Camera-type eye (tissue), 1 donor: ENCODE measurements around the gene GPHA2. TPM values are rescaled to one million over a fixed set of nuclear protein-coding genes. Genes with fewer than 3 reads are reported as not detected.

ENCODE experiments used
- total RNA-seq: library from RNA; depleted of rRNA; stranded (reverse); fragments of >200 nt; gene quantifications from one replicate; pipeline ENCODE4 v1.2.3, GENCODE V29; 2014

GPHA2 gene
- not detected for total RNA-seq

GRCh38 chr11:64935359-64936081 is at the start of gene GPHA2:
GPHA2 (minus strand) TSS chr11:64935893; CDS start chr11:64935460, 433 bp downstream.

GRCh38 chr11:64971421-64972233 is 35.9 kb upstream of the GPHA2 start, which contains the start of gene MAJIN:
MAJIN (minus strand) TSS chr11:64972108; CDS start chr11:64959405, 12,703 bp downstream.

GRCh38 chr11:64923944-64924909 is 11.5 kb downstream of the GPHA2 start, which contains the start of gene PPP2R5B:
PPP2R5B (plus strand) TSS chr11:64924689; CDS start chr11:64925735, 1,046 bp downstream.

GRCh38 chr11:64916775-64917662 is 18.7 kb downstream of the GPHA2 start, which contains the start of gene ATG2A:
ATG2A (minus strand) TSS chr11:64917209; CDS start chr11:64917135, 74 bp downstream.

Other genes with a start within 250 kb of the GPHA2 start
- gene NRXN2, start 212.7 kb downstream of the GPHA2 start, total RNA-seq: 83.9 TPM
- gene RASGRP2, start 191.8 kb downstream of the GPHA2 start, total RNA-seq: 10.9 TPM
- 24.2 TPM for gene PYGM, start 175.9 kb downstream of the GPHA2 start, total RNA-seq
- gene SF1, start 157.4 kb downstream of the GPHA2 start, total RNA-seq: 215 TPM
- gene MAP4K2, start 132.7 kb downstream of the GPHA2 start, total RNA-seq: 15.7 TPM
- gene MEN1, start 125.3 kb downstream of the GPHA2 start, total RNA-seq: 24.4 TPM
- gene CDC42BPG, start 91.2 kb downstream of the GPHA2 start, total RNA-seq: 2.4 TPM
- 64.3 TPM for gene EHD1, start 57.3 kb downstream of the GPHA2 start, total RNA-seq
- 15.8 TPM for gene ATG2A, start 18.7 kb downstream of the GPHA2 start, total RNA-seq
- gene PPP2R5B, start 11.2 kb downstream of the GPHA2 start, total RNA-seq: 23.0 TPM
- not detected for gene MAJIN, start 36.2 kb upstream of the GPHA2 start, total RNA-seq
- 0.16 TPM for gene BATF2, start 61.1 kb upstream of the GPHA2 start, total RNA-seq
- 76.0 TPM for gene ARL2, start 78.3 kb upstream of the GPHA2 start, total RNA-seq
- 15.1 TPM for gene SNX15, start 91.5 kb upstream of the GPHA2 start, total RNA-seq
- 6.2 TPM for gene SAC3D1, start 105.3 kb upstream of the GPHA2 start, total RNA-seq
- gene NAALADL1, start 122.7 kb upstream of the GPHA2 start, total RNA-seq: 22.0 TPM
- 3.7 TPM for gene CDCA5, start 148.1 kb upstream of the GPHA2 start, total RNA-seq
- gene ZFPL1, start 148.3 kb upstream of the GPHA2 start, total RNA-seq: 28.7 TPM
- 643 TPM for gene VPS51, start 160.3 kb upstream of the GPHA2 start, total RNA-seq
- 45.1 TPM for gene TM7SF2, start 176.0 kb upstream of the GPHA2 start, total RNA-seq
- 6.6 TPM for gene ZNHIT2, start 181.8 kb upstream of the GPHA2 start, total RNA-seq
- 256 TPM for gene FAU, start 186.2 kb upstream of the GPHA2 start, total RNA-seq
- 62.3 TPM for gene MRPL49, start 186.4 kb upstream of the GPHA2 start, total RNA-seq
- gene SYVN1, start 198.6 kb upstream of the GPHA2 start, total RNA-seq: 29.2 TPM
- gene SPDYC, start 234.3 kb upstream of the GPHA2 start, total RNA-seq: not detected
- gene CAPN1, start 246.0 kb upstream of the GPHA2 start, total RNA-seq: 91.5 TPM